ENCODE measurements around the gene SENP8.

DNA sequence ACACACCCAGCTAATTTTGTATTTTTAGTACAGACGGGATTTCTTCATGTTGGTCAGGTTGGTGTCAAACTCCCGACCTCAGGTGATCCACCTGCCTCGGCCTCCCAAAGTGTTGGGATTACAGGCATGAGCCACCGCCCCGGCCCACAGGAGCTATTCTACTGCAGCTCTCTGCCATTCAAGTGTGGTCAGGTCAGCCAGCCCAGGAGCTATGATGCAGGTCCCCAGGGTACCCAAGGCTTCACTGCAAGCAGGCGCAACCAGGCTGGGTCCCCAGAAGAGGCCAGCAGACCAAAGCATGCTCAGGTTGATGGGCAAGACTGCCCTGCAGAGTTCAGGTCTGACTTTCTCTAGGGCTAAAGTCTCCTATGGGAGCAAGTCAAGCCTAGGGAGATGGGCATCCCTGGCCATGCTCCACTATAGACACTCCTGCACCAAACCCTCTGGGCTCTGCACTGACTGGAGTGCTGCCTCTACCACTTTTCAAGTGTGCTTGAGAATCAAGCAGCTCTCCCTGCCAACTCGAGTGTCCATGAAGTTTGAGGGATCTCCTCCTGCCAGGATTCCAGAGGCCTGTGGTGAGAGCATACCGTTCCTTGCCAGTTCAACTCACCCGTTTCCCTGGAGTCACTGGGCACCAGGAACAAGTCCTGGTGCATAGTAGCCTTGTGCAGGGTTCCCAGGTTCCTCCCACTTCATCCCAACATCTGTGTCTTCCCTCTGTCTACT lies 31.1 kb upstream of the SENP8 start:
- TF ChIP-seq GATA2 (IDR thresholded peaks at IDR 0.05; ENCODE audit: low read depth, low read length) (no peak), GATA3 (IDR thresholded peaks at IDR 0.05; ENCODE audit: low read depth, low read length) (no peak)
